ENCODE results near the gene DNAJC19.

The DNAJC19 gene

DNA sequence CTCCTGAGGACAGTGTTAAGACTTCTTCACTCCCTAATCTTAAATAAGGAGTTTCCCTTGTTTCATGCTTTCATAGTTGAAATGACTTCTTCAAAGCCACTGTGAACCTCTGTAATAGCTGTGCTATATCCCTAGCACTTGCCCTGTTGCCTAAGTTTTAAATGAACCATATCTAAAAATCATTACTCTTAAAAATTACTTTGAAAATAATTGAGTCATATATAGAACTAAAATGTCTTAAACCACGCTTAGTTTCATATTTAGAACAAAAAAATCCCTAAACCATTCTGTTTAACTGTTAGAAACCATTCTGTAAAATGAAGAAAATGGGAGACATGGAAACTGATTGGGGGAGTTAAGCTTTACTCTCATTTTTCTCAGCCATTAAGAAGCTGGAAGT lies 29.8 kb downstream of the DNAJC19 start:
- DNase-seq: no peak

DNA sequence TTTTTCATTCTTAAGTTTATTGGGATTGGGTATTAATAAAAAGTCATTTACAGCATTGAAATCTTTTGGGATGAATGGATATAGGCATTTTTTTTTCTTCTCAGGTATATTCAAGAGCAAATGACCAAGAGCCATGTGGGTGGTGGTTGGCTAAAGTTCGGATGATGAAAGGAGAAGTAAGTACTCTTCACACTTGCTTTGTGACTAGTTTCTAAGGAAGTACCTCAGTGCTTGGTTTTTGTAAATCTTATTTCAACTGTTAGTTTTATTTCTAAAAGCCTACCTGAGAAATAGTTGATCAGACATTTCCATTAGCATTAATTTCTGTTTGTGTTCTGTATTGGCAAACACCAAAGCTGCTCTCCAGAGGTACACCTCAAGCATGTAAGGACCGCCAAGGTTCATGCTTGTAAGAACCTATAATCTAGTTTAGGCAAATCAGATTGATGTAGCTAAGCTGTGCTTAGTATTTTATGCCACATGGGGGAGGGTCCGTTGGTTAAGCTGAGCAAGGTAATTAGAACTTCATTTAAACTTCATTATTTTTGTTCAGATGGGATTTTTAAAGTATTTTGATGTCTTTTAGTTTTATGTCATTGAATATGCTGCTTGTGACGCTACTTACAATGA lies 41.7 kb downstream of the DNAJC19 start:
- DNase-seq: peak; percentile 57

DNA sequence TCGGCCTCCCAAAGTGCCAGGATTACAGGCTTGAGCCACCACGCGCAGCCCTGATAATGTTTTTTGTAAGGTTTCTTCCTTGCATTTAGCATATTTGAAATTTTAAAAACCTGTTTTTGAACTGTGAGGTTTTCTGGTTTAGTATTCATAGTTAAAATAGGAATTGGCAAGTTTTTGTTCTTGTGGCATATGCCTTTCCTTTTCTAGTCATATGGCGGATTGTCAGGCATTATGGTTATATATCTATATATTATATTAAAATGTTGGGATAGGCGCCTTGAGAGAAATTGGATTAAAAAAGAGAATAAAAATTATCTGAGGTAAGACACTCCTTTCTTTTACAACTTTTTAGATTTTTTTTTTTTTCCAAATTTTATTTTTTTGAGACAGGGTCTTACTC lies 48.7 kb downstream of the DNAJC19 start:
- no peak for DNase-seq

DNA sequence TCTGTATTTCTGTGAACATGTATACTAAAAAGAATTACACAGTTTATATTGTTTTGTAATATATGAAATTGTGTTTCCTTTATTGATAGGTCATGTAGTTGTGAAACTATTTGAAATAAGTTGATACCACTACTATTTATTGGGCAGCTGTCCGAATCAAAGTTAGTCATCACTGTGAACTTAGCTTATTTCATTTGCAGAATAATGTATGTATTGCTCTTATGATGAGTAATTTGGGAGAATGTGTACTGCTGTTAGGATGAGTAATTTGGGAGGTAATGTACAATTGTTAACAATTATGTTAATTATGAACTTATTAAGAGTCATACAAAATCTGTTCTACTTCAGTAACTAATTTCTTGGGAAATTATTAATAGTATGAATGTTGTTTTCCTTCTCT lies 54.9 kb downstream of the DNAJC19 start:
- no peak for DNase-seq

All from MV-4-11 (cell line).